ENCODE results near the gene ISLR2.

ISLR2 gene

GRCh38 chr15:74176262-74177214, 46.2 kb downstream of the ISLR2 start:
- H3K4me3 ChIP-seq (ENCODE audit: low read depth, low read length): no peak overlapping the region
- TF ChIP-seq, protein P1, sequence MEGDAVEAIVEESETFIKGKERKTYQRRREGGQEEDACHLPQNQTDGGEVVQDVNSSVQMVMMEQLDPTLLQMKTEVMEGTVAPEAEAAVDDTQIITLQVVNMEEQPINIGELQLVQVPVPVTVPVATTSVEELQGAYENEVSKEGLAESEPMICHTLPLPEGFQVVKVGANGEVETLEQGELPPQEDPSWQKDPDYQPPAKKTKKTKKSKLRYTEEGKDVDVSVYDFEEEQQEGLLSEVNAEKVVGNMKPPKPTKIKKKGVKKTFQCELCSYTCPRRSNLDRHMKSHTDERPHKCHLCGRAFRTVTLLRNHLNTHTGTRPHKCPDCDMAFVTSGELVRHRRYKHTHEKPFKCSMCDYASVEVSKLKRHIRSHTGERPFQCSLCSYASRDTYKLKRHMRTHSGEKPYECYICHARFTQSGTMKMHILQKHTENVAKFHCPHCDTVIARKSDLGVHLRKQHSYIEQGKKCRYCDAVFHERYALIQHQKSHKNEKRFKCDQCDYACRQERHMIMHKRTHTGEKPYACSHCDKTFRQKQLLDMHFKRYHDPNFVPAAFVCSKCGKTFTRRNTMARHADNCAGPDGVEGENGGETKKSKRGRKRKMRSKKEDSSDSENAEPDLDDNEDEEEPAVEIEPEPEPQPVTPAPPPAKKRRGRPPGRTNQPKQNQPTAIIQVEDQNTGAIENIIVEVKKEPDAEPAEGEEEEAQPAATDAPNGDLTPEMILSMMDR (IDR thresholded peaks at IDR 0.05; ENCODE audit: borderline replicate concordance, insufficient read depth, low read depth, low read length): no peak

DNA sequence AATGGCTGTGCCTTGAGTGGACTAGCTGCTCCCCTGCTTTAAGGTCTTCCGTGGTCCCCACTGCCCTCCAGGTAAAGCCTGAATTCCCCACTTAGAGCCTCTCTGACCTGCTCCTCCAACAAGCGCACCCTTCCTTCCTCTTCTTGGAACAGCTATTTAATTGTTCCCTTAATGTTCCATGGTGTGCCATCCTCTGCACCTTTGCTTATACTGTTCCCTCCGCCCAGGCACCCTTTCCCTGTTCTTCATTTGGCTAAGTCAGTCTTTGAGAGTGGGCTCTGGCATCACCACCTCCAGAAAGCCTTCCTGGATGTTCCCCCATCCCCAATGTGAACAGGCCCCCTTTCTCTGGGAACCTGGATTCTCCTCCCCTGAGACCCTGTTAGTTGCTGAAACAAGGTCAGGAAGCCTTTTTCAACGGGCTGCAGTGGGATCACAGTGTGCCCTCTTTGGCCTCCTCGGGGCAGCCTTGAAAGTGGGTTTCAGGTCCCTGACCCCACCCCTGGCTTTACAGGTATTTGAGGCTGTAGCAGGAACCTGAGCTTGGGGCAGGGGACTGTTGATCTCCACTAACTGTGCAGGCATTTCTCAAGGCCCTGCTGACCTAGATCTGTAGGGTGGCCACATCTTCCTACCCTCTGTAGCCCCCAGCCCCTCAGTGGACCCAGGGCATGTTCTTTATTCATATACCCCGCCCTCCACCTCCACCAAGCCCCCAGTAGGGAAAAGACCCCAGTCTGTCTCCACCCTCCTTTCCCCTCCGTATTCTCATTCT, 48.1 kb downstream of the ISLR2 start:
- H3K4me3 ChIP-seq (ENCODE audit: low read depth, low read length): no peak overlapping the region
- TF ChIP-seq, protein P1 (IDR thresholded peaks at IDR 0.05; ENCODE audit: borderline replicate concordance, insufficient read depth, low read depth, low read length): no peak

DNA sequence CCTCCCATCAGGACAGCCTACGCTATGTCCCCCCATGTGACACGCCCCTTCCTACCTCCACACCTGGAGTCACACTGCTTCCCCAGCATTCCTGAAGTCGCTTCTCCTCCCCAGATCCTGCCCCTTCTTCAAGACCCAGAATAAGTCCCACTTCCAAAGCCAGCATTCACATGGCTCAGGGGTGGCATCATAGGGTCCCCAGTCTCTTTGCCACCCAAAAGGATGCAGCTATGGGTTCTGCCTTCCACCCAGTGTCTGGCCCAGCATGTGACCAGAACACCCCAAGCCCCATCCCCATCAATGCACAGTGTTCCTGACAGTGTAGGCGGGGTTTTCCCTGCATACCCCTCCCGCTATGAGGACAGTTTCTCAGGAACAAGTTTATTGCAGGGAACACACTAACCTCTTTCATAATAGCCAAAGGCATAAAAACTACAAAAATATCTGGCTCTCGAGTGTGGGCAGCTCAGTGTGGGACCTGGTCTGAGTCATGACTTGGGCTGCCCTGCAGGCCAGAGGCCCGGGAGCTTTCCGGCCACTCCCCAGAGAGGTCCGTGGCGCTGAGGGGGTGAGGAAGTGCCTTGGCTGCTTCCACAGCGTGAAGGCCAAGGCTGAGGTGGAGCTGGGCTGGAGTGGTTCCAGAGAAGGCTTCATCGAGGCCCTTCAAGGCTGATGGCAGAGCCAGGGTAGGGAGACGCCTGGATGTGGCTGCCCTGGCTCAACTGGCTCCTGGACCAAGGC, 48.9 kb downstream of the ISLR2 start:
- H3K4me3 ChIP-seq (ENCODE audit: low read depth, low read length): no peak overlapping the region
- TF ChIP-seq, protein P1 (IDR thresholded peaks at IDR 0.05; ENCODE audit: borderline replicate concordance, insufficient read depth, low read depth, low read length): no peak

DNA sequence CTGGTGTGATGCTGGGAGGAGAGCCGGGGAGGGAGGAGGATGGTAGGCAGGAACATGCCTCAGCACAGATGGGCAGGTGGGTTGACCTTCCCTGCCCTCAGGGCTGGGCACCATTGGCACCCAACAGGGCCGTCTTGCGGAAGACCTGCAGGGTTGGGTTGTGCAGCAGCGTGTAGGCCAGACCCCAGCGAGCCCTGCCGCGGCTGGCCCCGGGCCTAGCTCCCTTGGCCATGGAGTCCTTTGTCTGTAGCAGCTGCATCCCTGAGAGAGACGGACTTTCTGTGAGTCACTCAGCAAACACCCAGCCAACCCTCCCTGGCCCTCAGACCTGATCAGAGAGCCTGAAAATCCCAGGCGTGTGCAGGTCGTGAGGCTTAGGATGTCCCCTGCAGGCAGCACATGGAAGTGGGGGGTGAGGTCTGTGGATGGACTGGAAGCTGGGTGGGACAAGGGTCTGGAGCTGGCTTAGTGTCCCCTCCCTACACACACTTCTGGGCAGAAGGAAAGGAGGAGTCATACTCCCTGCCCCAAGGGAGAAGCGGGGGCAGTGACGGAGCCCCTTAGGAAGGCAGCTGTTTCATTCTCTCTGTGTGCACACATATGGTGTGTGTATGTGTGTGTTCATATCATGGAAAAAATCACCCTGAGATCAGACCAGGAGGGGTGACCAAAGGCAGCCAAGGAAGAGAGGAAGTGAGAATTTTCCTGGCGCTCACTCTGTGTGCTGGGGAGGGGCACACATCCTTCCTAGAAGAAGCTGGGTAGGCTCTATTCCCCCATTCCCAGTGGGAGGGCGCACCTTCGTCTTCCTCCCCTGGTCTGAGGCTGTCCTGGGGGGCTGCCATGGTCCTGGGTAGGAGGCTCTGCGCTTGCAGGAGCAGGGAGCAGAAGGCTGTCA, 49.8 kb downstream of the ISLR2 start:
- TF ChIP-seq, protein P1 (IDR thresholded peaks at IDR 0.05; ENCODE audit: borderline replicate concordance, insufficient read depth, low read depth, low read length): 0 out of 2 replicates have a peak, but pooled peaks have one; percentile 11

DNA sequence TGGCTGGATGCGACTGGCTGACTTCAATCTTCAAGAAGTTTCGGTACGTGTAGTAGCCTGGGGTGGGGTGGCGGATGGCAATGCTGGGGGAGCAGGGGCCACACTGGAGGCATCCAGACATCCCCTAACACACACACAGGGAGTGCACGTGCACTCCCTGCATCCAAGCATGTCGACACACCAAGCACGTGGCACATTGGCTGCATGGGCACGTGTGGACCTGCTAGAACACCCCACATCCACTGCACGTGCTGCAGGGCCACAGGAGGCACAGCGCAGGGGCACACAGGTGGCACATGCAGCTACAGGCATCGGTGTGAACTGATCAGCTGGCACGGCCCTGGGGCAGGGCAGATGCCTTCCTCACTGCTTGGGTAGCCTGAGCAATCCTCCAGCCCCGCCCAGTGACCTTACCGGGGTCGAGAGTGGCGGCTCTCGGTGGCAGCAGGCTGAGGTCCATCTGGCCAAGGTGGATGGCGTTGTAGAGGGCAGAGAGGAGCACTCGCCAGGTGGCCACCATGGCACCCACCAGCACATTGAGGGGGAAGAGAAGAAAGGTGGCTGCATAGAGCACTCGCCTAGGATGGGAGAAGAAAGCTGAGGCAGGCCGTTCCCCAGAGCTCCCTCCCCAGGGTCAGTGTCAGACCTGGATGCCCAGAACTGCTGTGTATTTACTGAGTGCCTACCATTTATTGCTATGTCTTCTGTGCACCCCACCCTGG, 50.7 kb downstream of the ISLR2 start:
- no peak overlapping the region for H3K4me3 ChIP-seq (ENCODE audit: low read depth, low read length)
- TF ChIP-seq, protein P1 (IDR thresholded peaks at IDR 0.05; ENCODE audit: borderline replicate concordance, insufficient read depth, low read depth, low read length): no peak

More for the DNA sequence above, 49.8 kb downstream of the ISLR2 start:
- no peak overlapping the region for H3K4me3 ChIP-seq (ENCODE audit: low read depth, low read length)
